Measurements from ENCODE around the gene RNLS. TPM values are rescaled to one million over a fixed set of nuclear protein-coding genes. Genes with fewer than 3 reads are reported as not detected.

RNLS gene
- total RNA-seq, 1 experiment from 2014 or later = 8.7 TPM

- ChIA-PET POLR2A (no interaction called here), CTCF (no interaction called here)
- ATAC-seq (no peak), DNase-seq (ENCODE audit: low spot score) (no peak)
- H3K9me3 Mint-ChIP-seq = no peaks in the 10 kb centered on the region
- no peaks in the 10 kb centered on the region for H3K27me3 Mint-ChIP-seq (ENCODE audit: low read depth)
- H3K4me1 Mint-ChIP-seq = peaks cover 30% of the 10 kb centered on the region
- TF ChIP-seq ZNF671 (CRISPR knock-in tag; IDR thresholded peaks at IDR 0.05) (no peak), ZNF121 (CRISPR knock-in tag; IDR thresholded peaks at IDR 0.05) (no peak), NR1H2 (CRISPR knock-in tag; IDR thresholded peaks at IDR 0.05) (no peak), GRHL2 (CRISPR knock-in tag; IDR thresholded peaks at IDR 0.05; ENCODE audit: insufficient replicate concordance, severe bottlenecking) (no peak), CREB1 (CRISPR knock-in tag; IDR thresholded peaks at IDR 0.05) (no peak), USF1 (CRISPR knock-in tag; IDR thresholded peaks at IDR 0.05) (no peak), MXD4 (CRISPR knock-in tag; IDR thresholded peaks at IDR 0.05; ENCODE audit: borderline replicate concordance) (no peak), NR2C2 (CRISPR knock-in tag; IDR thresholded peaks at IDR 0.05) (no peak), ZNF416 (CRISPR knock-in tag; IDR thresholded peaks at IDR 0.05) (no peak), GABPB1 (CRISPR knock-in tag; IDR thresholded peaks at IDR 0.05) (no peak), ZNF138 (CRISPR knock-in tag; conservative IDR thresholded peaks at IDR 0.05) (no peak)
- TF ChIP-seq, protein P1, sequence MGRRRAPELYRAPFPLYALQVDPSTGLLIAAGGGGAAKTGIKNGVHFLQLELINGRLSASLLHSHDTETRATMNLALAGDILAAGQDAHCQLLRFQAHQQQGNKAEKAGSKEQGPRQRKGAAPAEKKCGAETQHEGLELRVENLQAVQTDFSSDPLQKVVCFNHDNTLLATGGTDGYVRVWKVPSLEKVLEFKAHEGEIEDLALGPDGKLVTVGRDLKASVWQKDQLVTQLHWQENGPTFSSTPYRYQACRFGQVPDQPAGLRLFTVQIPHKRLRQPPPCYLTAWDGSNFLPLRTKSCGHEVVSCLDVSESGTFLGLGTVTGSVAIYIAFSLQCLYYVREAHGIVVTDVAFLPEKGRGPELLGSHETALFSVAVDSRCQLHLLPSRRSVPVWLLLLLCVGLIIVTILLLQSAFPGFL (CRISPR knock-in tag; IDR thresholded peaks at IDR 0.05; ENCODE audit: borderline replicate concordance) = no peak
- H3K4me3 Mint-ChIP-seq = no peak overlapping the region
- H3K27ac Mint-ChIP-seq = no peak overlapping the region
- H3K36me3 Mint-ChIP-seq = no peaks in the 10 kb centered on the region
Observed at GRCh38 chr10:88413412-88413811, 169.7 kb downstream of the RNLS start.

DNA sequence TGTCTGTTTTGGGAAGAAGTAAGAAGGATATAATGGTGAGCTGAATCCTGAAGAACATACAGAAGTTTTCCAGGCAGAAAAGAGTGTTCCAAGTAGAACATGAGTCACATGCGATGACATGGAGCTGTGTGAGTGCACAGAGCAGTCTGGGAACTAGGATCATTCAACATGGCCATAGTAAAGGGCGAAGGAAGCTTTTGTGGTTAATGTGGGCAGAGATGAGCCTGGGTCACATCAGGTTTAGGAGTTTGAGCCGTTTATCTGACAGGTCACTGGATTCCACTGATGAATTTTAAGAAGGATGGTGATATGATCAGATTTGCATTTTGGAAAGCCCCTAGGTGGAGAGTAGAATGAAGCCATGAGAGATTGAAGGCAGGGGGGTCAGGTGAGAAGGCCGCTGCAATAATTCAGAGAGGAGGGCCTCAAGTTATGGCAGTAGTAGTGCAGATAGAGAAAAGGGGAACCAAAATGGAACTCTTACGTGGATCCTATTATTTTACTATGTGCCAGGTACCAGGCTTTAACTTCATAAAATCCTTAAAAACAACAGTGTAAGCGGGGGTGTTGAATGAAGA lies 171.3 kb downstream of the RNLS start:
- CTCF ChIA-PET = no interaction called here
- no peak for DNase-seq (ENCODE audit: low spot score)

GRCh38 chr10:88409824-88410223 lies 173.3 kb downstream of the RNLS start:
- Mint-ChIP-seq H3K4me3 (no peak overlapping the region), H3K27ac (no peak overlapping the region), H3K36me3 (no peaks in the 10 kb centered on the region), H3K4me1 (0 out of 2 replicates have a peak, but pooled peaks cover 2% of the 10 kb centered on the region), H3K27me3 (ENCODE audit: low read depth) (no peaks in the 10 kb centered on the region), H3K9me3 (no peaks in the 10 kb centered on the region)
- CTCF ChIA-PET = interaction anchor here (0.8 kb wide), 1 partner anchor 21 kb away, joined by 3 read pairs; no protein-coding TSS in a partner anchor
- no peak for ATAC-seq
- no peak for DNase-seq (ENCODE audit: low spot score)
- no peak for TF ChIP-seq EMX1 (CRISPR knock-in tag; IDR thresholded peaks at IDR 0.05)
- no peak for TF ChIP-seq SMAD3 (CRISPR knock-in tag; IDR thresholded peaks at IDR 0.05; ENCODE audit: borderline replicate concordance)
- no peak for TF ChIP-seq NR1H2 (CRISPR knock-in tag; IDR thresholded peaks at IDR 0.05)
- no peak for TF ChIP-seq FOXP1 (CRISPR knock-in tag; IDR thresholded peaks at IDR 0.05; ENCODE audit: borderline replicate concordance)
- TF ChIP-seq USF1 (CRISPR knock-in tag; IDR thresholded peaks at IDR 0.05) = no peak
- TF ChIP-seq TCF7 (CRISPR knock-in tag; IDR thresholded peaks at IDR 0.05; ENCODE audit: low read depth) = no peak
- POLR2A ChIA-PET = no interaction called here

More for the DNA sequence above, 171.3 kb downstream of the RNLS start:
- ATAC-seq = no peak
- Mint-ChIP-seq H3K9me3 (no peaks in the 10 kb centered on the region), H3K36me3 (no peaks in the 10 kb centered on the region), H3K4me1 (peaks cover 16% of the 10 kb centered on the region), H3K4me3 (no peak overlapping the region), H3K27me3 (ENCODE audit: low read depth) (no peaks in the 10 kb centered on the region), H3K27ac (no peak overlapping the region)
- no peak for TF ChIP-seq ZNF423 (CRISPR knock-in tag; IDR thresholded peaks at IDR 0.05)
- no peak for TF ChIP-seq GABPB1 (CRISPR knock-in tag; IDR thresholded peaks at IDR 0.05)
- POLR2A ChIA-PET = no interaction called here

DNA sequence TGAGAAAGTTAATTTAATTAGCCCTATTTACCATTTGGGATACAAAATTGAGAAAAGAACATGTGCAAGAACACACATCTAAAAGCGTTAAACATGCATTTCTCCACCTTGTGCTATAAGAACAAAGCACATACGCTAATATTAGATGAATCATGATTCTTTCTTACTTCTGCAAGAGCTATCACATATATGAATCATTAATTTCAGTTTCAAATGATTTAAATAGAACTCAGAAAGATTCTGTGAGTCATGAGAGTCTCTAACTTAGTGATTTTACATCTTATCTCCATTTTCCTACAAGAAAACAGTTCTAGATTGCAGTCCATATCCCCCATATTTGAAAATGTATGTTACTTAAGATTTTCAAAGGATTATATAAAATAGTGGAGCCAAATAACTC lies 173.9 kb downstream of the RNLS start:
- no peaks in the 10 kb centered on the region for H3K4me1 Mint-ChIP-seq
- no peaks in the 10 kb centered on the region for H3K9me3 Mint-ChIP-seq
- H3K4me3 Mint-ChIP-seq = no peak overlapping the region
- DNase-seq (ENCODE audit: low spot score) = no peak
- no peak for ATAC-seq
- H3K27ac Mint-ChIP-seq = no peak overlapping the region
- ChIA-PET POLR2A (no interaction called here), CTCF (interaction anchor here (0.8 kb wide), 1 partner anchor 20 kb away, joined by 3 read pairs; no protein-coding TSS in a partner anchor)
- no peaks in the 10 kb centered on the region for H3K27me3 Mint-ChIP-seq (ENCODE audit: low read depth)
- H3K36me3 Mint-ChIP-seq = no peaks in the 10 kb centered on the region
- TF ChIP-seq ESRRA (CRISPR knock-in tag; IDR thresholded peaks at IDR 0.05; ENCODE audit: borderline replicate concordance) = no peak
- no peak for TF ChIP-seq CDX4 (CRISPR knock-in tag; IDR thresholded peaks at IDR 0.05; ENCODE audit: borderline replicate concordance)
- TF ChIP-seq GRHL2 (CRISPR knock-in tag; IDR thresholded peaks at IDR 0.05; ENCODE audit: insufficient replicate concordance, severe bottlenecking) = no peak
- no peak for TF ChIP-seq ELF4 (CRISPR knock-in tag; IDR thresholded peaks at IDR 0.05; ENCODE audit: low read depth)
- no peak for TF ChIP-seq CREM (CRISPR knock-in tag; IDR thresholded peaks at IDR 0.05)
- no peak for TF ChIP-seq ZBTB21 (CRISPR knock-in tag; IDR thresholded peaks at IDR 0.05; ENCODE audit: borderline replicate concordance)
- no peak for TF ChIP-seq GTF2I (CRISPR knock-in tag; conservative IDR thresholded peaks at IDR 0.05)
- TF ChIP-seq STAT6 (CRISPR knock-in tag; conservative IDR thresholded peaks at IDR 0.05; ENCODE audit: low read depth) = no peak
- TF ChIP-seq JUN (CRISPR knock-in tag; IDR thresholded peaks at IDR 0.05) = no peak
- no peak for TF ChIP-seq ZNF138 (CRISPR knock-in tag; conservative IDR thresholded peaks at IDR 0.05)

Measured in WTC11 (cell line).